Hippocampal formation (tissue), 2 donors: ENCODE results near the gene DENND5B.
A peak's percentile ranks its signal among the peaks of the same experiment; 100 is the strongest.
"Not testable (repeated sequence)": the region's sequence is repeated elsewhere in the genome, so short reads cannot be mapped to it uniquely, and the experiment has no call there.

ENCODE experiments used
- DNase-seq, 2 donors: peaks; one replicate each; lab custom pipeline; 2025; lab: John Stamatoyannopoulos, UW

Gene DENND5B

GRCh38 chr12:31591380-31591901 lies 505 bp upstream of the DENND5B start:
- DNase-seq, result peak in 1 of 2 donors; percentile 72

- DNase-seq, result peak; percentile 16 to 71
Measured at GRCh38 chr12:31589904-31590641, 863 bp downstream of the DENND5B start.

DNA sequence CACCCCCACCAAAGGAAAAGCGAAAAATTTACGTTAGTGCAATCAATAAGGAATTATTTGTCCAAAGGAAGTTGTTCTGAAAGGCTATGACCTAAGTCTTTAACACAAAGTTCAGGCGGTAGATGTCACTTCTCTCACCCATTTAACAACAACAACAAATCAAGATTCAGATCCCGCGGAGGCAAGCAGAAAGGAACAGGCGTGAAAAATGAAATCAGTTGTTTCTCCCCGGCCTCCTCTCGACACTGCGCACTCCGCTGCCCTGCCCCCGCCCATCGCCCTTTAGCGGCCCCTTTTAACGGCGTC lies 1.4 kb downstream of the DENND5B start:
- peak in 1 of 2 donors; percentile 55 for DNase-seq

DNA sequence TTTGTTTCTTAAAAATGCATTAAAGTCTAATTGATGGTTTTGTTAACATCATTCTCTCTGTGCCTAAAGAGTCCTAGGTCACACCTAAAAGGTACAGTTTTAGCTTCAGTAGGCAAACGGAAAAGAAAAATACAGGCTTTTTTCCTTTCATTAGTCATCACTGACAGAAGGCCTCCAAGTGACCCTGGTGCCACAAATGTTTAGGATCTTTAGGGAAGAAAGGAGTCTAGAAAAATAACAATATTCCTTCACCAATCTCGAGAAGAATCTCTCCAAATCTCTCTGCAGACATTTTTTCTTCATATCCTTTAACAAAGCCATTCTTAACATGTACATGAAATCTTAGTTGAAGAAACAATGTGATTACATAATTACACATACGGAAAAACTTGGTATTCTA lies 2.0 kb downstream of the DENND5B start:
- no peak for DNase-seq

- DNase-seq, result no peak
Measured at GRCh38 chr12:31586728-31587127, 4.2 kb downstream of the DENND5B start.

DNA sequence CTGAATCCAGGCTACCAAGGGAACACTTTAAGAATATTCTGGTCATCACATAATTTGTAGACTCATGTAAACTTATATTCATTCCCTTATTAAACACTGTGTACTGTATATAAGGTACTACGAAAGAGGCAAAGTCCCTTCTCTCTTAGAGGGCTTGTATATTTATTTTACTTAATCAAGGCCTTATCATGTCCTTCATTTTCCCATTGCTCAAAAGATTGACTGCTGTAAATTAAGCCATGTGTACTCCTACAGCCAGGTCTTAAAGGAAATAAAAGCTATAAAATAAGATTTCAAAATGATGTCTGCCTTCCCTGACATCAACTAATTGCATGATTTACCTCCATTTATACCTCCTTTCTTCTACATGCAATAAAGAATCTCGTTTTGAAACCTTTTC lies 5.0 kb downstream of the DENND5B start:
- no peak for DNase-seq

DNA sequence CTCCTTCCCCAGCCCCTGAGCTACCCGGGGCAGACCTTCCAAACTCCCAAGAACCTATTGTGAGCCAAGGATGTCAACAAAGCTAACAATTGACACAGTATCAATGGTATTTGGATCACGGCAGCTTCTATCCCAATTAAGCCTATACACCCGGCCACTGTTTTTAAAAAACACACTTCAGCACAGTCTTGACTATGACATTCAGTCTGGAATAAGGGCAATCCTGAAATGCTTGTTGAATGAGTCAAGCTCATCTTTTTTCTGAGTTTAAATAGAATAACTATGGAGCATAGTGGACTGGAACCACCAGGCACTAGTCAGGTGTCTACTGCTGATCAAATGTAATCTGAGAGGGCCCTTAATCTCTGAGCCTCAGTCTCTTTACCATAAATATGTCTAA lies 5.7 kb downstream of the DENND5B start:
- no peak for DNase-seq

- DNase-seq, result no peak
Measured at GRCh38 chr12:31584782-31585181, 6.2 kb downstream of the DENND5B start.

DNA sequence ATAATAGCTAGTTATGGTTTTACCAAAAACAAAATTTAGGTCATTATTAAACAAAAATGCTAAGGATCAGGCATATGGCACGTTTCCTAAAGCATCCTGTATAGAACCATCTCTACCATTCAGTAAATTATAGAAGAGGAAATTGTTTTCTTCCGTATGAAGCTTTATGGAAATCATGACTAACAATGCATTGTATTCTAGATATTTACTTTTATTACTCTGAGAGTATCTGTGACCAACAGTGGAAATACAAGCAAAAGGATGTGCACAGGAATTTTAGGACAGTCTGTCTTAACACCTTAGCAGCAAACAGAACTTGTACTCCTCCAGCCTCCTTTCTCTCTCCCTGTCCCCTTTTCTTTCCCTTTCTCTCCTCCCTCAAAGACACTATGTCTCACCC lies 7.1 kb downstream of the DENND5B start:
- no peak for DNase-seq

DNA sequence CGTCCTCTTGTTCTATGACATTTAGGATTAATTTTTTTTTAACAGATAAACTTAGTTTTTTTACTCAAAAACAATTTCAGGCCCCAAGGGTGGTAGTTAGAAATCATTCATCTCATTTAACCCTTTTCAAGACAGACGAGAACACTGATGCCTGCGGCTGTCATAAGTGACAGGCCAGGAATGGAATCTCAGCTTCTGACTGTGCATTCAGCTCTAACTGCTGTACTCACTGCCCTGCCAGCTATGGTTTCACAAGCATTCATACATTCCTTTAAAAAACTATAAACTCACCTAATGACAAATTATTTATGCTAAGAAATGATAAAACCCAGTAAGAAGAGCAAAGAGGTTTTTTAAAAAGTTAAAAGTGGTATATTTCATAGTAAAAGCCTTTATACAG lies 8.8 kb downstream of the DENND5B start:
- DNase-seq, result no peak

GRCh38 chr12:31578632-31579031 lies 12.3 kb downstream of the DENND5B start:
- peak; percentile 29 to 35 for DNase-seq

GRCh38 chr12:31574803-31575575 lies 15.9 kb downstream of the DENND5B start:
- DNase-seq, result no peak

GRCh38 chr12:31574367-31574766 lies 16.6 kb downstream of the DENND5B start:
- not testable (repeated sequence) for DNase-seq

DNA sequence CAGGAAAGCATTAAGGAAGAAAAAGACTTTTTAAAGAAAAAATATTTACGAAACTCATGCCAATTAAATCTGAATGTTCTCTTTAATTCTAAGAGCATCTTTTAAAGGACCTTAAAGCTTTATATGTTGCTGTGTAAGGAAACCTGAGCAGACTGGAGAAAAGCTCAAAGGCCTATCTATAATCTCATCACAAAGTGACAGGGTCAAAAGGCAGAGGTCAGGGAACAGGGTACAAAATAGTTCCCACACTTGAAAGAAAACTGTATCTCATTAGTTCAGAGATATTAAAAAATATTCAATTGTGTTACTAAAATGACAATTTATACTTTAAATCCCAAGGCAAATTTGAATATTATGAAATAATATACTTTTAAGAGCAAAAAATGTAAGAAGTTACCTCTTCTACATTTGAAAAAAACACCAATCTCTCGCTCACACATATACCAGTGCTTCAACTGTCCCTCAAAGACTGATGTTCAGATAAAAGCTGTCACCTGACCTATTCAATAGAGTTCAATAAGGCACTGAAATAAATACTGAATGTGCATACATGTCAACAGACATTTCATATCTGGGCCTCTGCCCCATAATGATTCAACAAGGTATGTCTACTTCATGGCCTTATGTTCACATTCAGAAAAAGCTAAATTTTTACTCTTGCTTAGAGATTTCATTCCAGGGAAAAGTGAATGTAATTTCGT lies 17.9 kb downstream of the DENND5B start:
- DNase-seq, result no peak

DNA sequence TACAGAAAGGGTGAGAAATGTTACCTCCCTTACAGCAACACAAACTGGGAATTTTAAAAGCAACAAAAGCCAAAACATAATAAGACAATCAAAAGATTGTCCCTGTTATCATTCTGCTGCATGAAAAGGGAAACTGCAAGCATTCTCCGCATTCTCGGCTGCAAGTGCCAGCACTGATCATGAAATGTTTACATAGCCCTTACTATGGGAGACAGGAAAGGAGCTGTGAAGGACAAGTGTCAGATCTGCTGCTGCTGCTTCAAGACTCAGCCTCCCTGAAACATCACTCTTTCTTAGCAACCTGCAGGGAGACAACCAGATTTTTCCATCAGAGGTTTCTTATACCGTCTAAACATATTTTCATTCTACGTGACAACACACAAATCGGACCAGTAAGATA lies 20.1 kb downstream of the DENND5B start:
- no peak for DNase-seq

DNA sequence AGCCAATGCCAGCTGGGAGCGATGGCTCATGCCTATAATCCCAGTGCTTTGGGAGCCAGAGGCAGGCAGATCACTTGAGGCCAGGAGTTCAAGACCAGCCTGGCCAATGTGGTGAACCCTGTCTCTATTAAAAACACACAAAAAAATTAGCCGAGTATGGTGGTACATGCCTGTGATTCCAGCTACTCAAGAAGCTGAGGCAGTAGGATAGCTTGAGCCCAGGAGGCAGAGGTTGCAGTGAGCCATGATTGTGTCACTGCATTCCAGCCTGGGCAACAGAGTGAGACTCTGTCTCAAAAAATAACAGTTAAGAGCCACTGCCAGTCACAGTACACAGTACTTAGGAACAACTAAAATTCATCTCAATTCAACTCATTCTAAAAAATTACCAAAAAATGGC lies 21.4 kb downstream of the DENND5B start:
- not testable (repeated sequence) for DNase-seq

- no peak for DNase-seq
Measured at GRCh38 chr12:31568498-31568897, 22.4 kb downstream of the DENND5B start.

DNA sequence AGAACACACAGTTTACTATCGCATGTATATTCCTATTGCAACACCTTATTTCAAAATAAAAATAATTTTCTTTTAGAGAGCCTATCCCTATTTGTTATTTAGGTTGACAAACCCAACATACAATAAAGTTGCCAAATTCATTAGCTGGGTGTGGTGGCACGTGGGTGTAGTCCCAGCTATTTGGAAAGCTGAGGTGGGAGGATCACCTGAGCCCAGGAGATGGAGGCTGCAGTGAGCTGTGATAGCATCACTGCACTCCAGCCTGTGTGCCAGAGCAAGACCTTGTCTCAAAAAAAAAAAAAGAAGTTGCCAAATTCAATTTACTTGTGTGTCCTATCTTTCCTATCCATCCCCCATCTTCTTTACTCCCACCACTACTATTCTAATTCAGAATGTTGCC lies 23.9 kb downstream of the DENND5B start:
- no peak for DNase-seq

DNA sequence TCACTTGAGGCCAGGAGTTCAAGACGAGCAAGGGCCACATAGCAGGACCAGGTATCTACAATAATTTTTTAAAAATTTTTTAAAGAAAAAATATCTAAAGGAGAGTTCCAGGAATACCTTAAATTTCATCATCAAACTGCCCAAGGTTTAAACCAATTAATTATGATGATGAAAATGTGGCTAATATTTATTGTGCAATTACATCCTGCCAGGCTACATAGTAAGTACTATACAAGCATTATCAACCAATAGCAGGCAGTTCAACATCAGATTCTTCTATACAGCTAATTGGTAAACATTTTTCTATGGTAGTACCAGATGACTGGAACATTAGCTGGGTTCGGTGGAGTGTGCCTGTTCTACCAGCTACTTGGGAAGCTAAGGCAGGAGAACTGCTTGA lies 24.4 kb downstream of the DENND5B start:
- DNase-seq, result no peak

GRCh38 chr12:31562594-31563328 lies 28.2 kb downstream of the DENND5B start:
- no peak for DNase-seq

GRCh38 chr12:31560516-31560915 lies 30.4 kb downstream of the DENND5B start:
- DNase-seq, result no peak

GRCh38 chr12:31558521-31558920 lies 32.4 kb downstream of the DENND5B start:
- no peak for DNase-seq
